ENCODE results near the gene REXO1.

GRCh38 chr19:1804858-1805257 is 43.4 kb downstream of the REXO1 start:
- TF ChIP-seq CTCF (conservative IDR thresholded peaks at IDR 0.05 in 1 of 2, IDR thresholded peaks at IDR 0.05 in 1 of 2; ENCODE audit: low read depth in 1 of 2, low read length in 2 of 2) (no peak), EZH2 (IDR thresholded peaks at IDR 0.05; ENCODE audit: low read length, missing control alignments) (no peak)
